HCT116 (cell line): ENCODE data around the gene TRIM14. TPM values are rescaled to one million over a fixed set of nuclear protein-coding genes. Genes with fewer than 3 reads are reported as not detected.

ENCODE experiments used
- ATAC-seq: fragments of 200-7000 bp; cut with Tn5 transposase; 2 replicates; pipeline ENCODE4 v1.9.1; 2020; ENCODE audit warnings: mild to moderate bottlenecking, moderate library complexity
- BruUV-seq: library from RNA; stranded (reverse); fragments of 400-500 nt; replicated peaks from 2 replicates; lab custom pipeline; 2021; lab: Mats Ljungman, UMichigan
- CTCF ChIA-PET: fragments of 300-600 bp; sonication (Branson Sonifier 250); formaldehyde crosslinking; loops from one replicate; lab custom pipeline; 2021; ENCODE audit warnings: antibody characterized with exemption; lab: Charles Lee
- POLR2A ChIA-PET: fragments of 300-600, 350-600 bp; sonication (Branson Sonifier 250); formaldehyde crosslinking; loops from one replicate; lab custom pipeline; 2021; ENCODE audit warnings: antibody characterized with exemption; lab: Charles Lee
- RAD21 ChIA-PET, 2 experiments: fragments of 300-600 bp; sonication (Branson Sonifier 250); formaldehyde crosslinking; loops; one replicate each; lab custom pipeline; 2023; ENCODE audit warnings: low total read pairs in 2 of 2; ENCODE audit not compliant: uncharacterized antibody in 2 of 2, unreplicated experiment in 2 of 2, low non-redundant PET in 1 of 2; lab: Charles Lee
- DNase-seq: peaks from one replicate; pipeline ENCODE4 v3.0.0-alpha.2; 2010; ENCODE audit warnings: low read depth, low spot score
- H2AFZ ChIP-seq: fragments of 200-600 bp; shearing (Covaris generic), sonication (generic); 2 replicates; pipeline ENCODE4 v1.6.1; 2017; ENCODE audit warnings: low read depth, mixed run types, mixed read lengths, antibody characterized with exemption, low read length; ENCODE audit not compliant: poor library complexity, severe bottlenecking
- H3K27ac ChIP-seq: 2 replicates; pipeline ENCODE4 v1.5.1; 2012; ENCODE audit warnings: low read depth, low read length
- H3K27me3 ChIP-seq: fragments of 200-600 bp; sonication (generic); 2 replicates; pipeline ENCODE4 v1.6.1; 2016; ENCODE audit warnings: mixed run types, low read length, mixed read lengths; ENCODE audit not compliant: insufficient read depth
- H3K36me3 ChIP-seq, 2 experiments: fragments of 200-500 bp in 1 of 2; fragments of 200-600 bp in 1 of 2; sonication (Bioruptor generic) in 1 of 2; sonication (generic) in 1 of 2; 2 replicates each; pipeline versions ENCODE4 v1.5.1 to v1.6.1; 2014 to 2016; ENCODE audit warnings: low read length in 2 of 2, inconsistent platforms in 1 of 2, mixed read lengths in 1 of 2, mixed run types in 1 of 2; ENCODE audit not compliant: insufficient read depth in 2 of 2, control insufficient read depth in 1 of 2
- H3K4me1 ChIP-seq, 2 experiments: fragments of 200-600 bp in 1 of 2; sonication (generic) in 1 of 2; 2 replicates each; pipeline versions ENCODE4 v1.5.1 to v1.6.1; 2012 to 2017; ENCODE audit warnings: low read length in 2 of 2, inconsistent platforms in 1 of 2, mild to moderate bottlenecking in 1 of 2, mixed read lengths in 1 of 2, mixed run types in 1 of 2, moderate library complexity in 1 of 2; ENCODE audit not compliant: insufficient read depth in 2 of 2, control insufficient read depth in 1 of 2
- H3K4me2 ChIP-seq: fragments of 200-600 bp; sonication (generic); 2 replicates; pipeline ENCODE4 v1.6.1; 2017; ENCODE audit warnings: mixed run types, low read length, mixed read lengths
- H3K4me3 ChIP-seq, 2 experiments: fragments of 200-600 bp in 1 of 2; sonication (generic) in 1 of 2; replicated peaks in 1 of 2; 2 replicates each; pipeline ENCODE4 v1.5.1; 2011 to 2016; ENCODE audit warnings: low read length in 2 of 2, control low read depth in 1 of 2, low read depth in 1 of 2, mild to moderate bottlenecking in 1 of 2, mixed read lengths in 1 of 2, mixed run types in 1 of 2
- H3K79me2 ChIP-seq: fragments of 200-600 bp; sonication (generic); 2 replicates; pipeline ENCODE4 v1.6.1; 2017; ENCODE audit warnings: mild to moderate bottlenecking, mixed run types, low read length, moderate library complexity, mixed read lengths; ENCODE audit not compliant: insufficient read depth
- H3K9ac ChIP-seq: fragments of 200-600 bp; sonication (generic); 2 replicates; pipeline ENCODE4 v1.6.1; 2016; ENCODE audit warnings: low read length, mixed read lengths
- H3K9me2 ChIP-seq: fragments of 200-600 bp; sonication (generic), shearing (Covaris generic); 2 replicates; pipeline ENCODE4 v1.6.1; 2017; ENCODE audit warnings: mixed run types, mild to moderate bottlenecking, moderate library complexity; ENCODE audit not compliant: insufficient read depth
- H3K9me3 ChIP-seq, 2 experiments: fragments of 200-500 bp in 1 of 2; fragments of 200-600 bp in 1 of 2; sonication (Bioruptor generic) in 1 of 2; sonication (generic) in 1 of 2; 2 replicates each; pipeline ENCODE4 v1.6.1; 2014 to 2017; ENCODE audit warnings: low read length in 2 of 2, mixed read lengths in 2 of 2, inconsistent platforms in 1 of 2, low read depth in 1 of 2, mild to moderate bottlenecking in 1 of 2, mixed run types in 1 of 2, moderate library complexity in 1 of 2; ENCODE audit not compliant: control insufficient read depth in 1 of 2, insufficient read depth in 1 of 2
- H4K20me1 ChIP-seq: fragments of 200-600 bp; sonication (generic), shearing (Covaris generic); 2 replicates; pipeline ENCODE4 v1.6.1; 2017; ENCODE audit warnings: mixed run types, mild to moderate bottlenecking, moderate library complexity; ENCODE audit not compliant: insufficient read depth
- ATF3 ChIP-seq: IDR thresholded peaks from 2 replicates; pipeline ENCODE4 v1.6.1; 2012
- CBX3 ChIP-seq: IDR thresholded peaks from 2 replicates; pipeline ENCODE4 v1.6.1; 2012; ENCODE audit warnings: low read depth
- CEBPB ChIP-seq: IDR thresholded peaks from 2 replicates; pipeline ENCODE4 v1.6.1; 2012; ENCODE audit warnings: low read depth
- CTCF ChIP-seq, 3 experiments: fragments of 200-600 bp in 1 of 3; sonication (generic) in 1 of 3; IDR thresholded peaks in 2 of 3; conservative IDR thresholded peaks in 1 of 3; 2 replicates each; pipeline ENCODE4 v1.5.1; 2012 to 2017; ENCODE audit warnings: low read depth in 2 of 3, low read length in 2 of 3, antibody characterized with exemption in 1 of 3, borderline replicate concordance in 1 of 3, control low read depth in 1 of 3, mild to moderate bottlenecking in 1 of 3, mixed read lengths in 1 of 3, mixed run types in 1 of 3, moderate library complexity in 1 of 3; ENCODE audit not compliant: insufficient read depth in 1 of 3
- EGR1 ChIP-seq: IDR thresholded peaks from 2 replicates; pipeline ENCODE4 v1.6.1; 2012; ENCODE audit warnings: low read depth
- EZH2 ChIP-seq: fragments of 200-600 bp; sonication (generic); IDR thresholded peaks from 2 replicates; pipeline ENCODE4 v1.6.1; 2017; ENCODE audit warnings: antibody characterized with exemption, mixed run types
- EZH2phosphoT487 ChIP-seq: fragments of 200-600 bp; IDR thresholded peaks from 2 replicates; pipeline ENCODE4 v1.6.1; 2018; ENCODE audit warnings: antibody characterized with exemption, borderline replicate concordance
- FOSL1 ChIP-seq: IDR thresholded peaks from 2 replicates; pipeline ENCODE4 v1.6.1; 2012; ENCODE audit warnings: low read depth
- MAX ChIP-seq: IDR thresholded peaks from 2 replicates; pipeline ENCODE4 v1.6.1; 2012
- POLR2AphosphoS5 ChIP-seq: IDR thresholded peaks from 2 replicates; pipeline ENCODE4 v1.6.1; 2011; ENCODE audit warnings: mild to moderate bottlenecking, low read depth, low read length, moderate library complexity
- REST ChIP-seq: IDR thresholded peaks from 2 replicates; pipeline ENCODE4 v1.6.1; 2012; ENCODE audit warnings: low read depth
- SIN3A ChIP-seq: IDR thresholded peaks from 2 replicates; pipeline ENCODE4 v1.6.1; 2012; ENCODE audit warnings: low read depth
- SP1 ChIP-seq: IDR thresholded peaks from 2 replicates; pipeline ENCODE4 v1.6.1; 2012; ENCODE audit warnings: low read depth
- SRF ChIP-seq: IDR thresholded peaks from 2 replicates; pipeline ENCODE4 v1.6.1; 2012; ENCODE audit warnings: low read depth
- TCF7L2 ChIP-seq: IDR thresholded peaks from 2 replicates; pipeline ENCODE4 v1.7.0; 2011; ENCODE audit warnings: borderline replicate concordance, inconsistent platforms; ENCODE audit not compliant: insufficient read depth, insufficient read length; ENCODE audit errors: extremely low read depth
- YY1 ChIP-seq: IDR thresholded peaks from 2 replicates; pipeline ENCODE4 v1.6.1; 2011; ENCODE audit warnings: low read length, low read depth, moderate library complexity, mild to moderate bottlenecking; ENCODE audit not compliant: insufficient replicate concordance; ENCODE audit errors: extremely low read depth
- ZBTB33 ChIP-seq: IDR thresholded peaks from 2 replicates; pipeline ENCODE4 v1.6.1; 2011; ENCODE audit warnings: mild to moderate bottlenecking, low read length, moderate library complexity; ENCODE audit not compliant: insufficient replicate concordance; ENCODE audit errors: extremely low read depth
- ZNF274 ChIP-seq: fragments of 200-500 bp; sonication (Bioruptor generic); IDR thresholded peaks from 2 replicates; pipeline ENCODE4 v1.6.1; 2014; ENCODE audit warnings: mild to moderate bottlenecking, low read depth, low read length, inconsistent platforms
- intact Hi-C: fragments of 100-400 bp; cut with micrococcal nuclease; formaldehyde crosslinking; loops from 2 replicates; pipeline ENCODE4 v1.10.0; 2022
- total RNA-seq: library from RNA; stranded (reverse); gene quantifications from one replicate; pipeline ENCODE4 v1.2.1, GENCODE V29; 2021; ENCODE audit not compliant: unreplicated experiment

Gene TRIM14
- total RNA-seq, 1 experiment from 2014 or later: 24.4 TPM

GRCh38 chr9:98121058-98121457 lies 2.0 kb upstream of the TRIM14 start:
- no peak overlapping the region for H2AFZ ChIP-seq
- TF ChIP-seq ZNF274 (no peak), FOSL1 (no peak), YY1 (no peak), POLR2AphosphoS5 (no peak), CBX3 (no peak), CEBPB (no peak), MAX (no peak), EZH2phosphoT487 (no peak), SIN3A (no peak), SRF (no peak), CTCF (IDR thresholded peaks at IDR 0.05 in 2 of 3, conservative IDR thresholded peaks at IDR 0.05 in 1 of 3; ENCODE audit: borderline replicate concordance in 1 of 3, insufficient read depth in 1 of 3, low read depth in 2 of 3, low read length in 2 of 3) (no peak), ATF3 (no peak), TCF7L2 (no peak), EZH2 (no peak), SP1 (no peak), ZBTB33 (no peak), EGR1 (no peak), REST (no peak)
- no peaks in the 10 kb centered on the region for H3K79me2 ChIP-seq
- H3K9me2 ChIP-seq: no peaks in the 10 kb centered on the region
- BruUV-seq: no TSS peak
- H3K9me3 ChIP-seq: no peaks in the 10 kb centered on the region
- ChIA-PET RAD21 (no interaction called here), POLR2A (no interaction called here), CTCF (interaction anchor here (1.4 kb wide), 1 partner anchor 142 kb away, joined by 3 read pairs; no protein-coding TSS in a partner anchor)
- no peak overlapping the region for H3K9ac ChIP-seq
- H3K4me3 ChIP-seq: no peak overlapping the region
- H3K36me3 ChIP-seq: no peaks in the 10 kb centered on the region
- H3K27ac ChIP-seq: no peak overlapping the region
- intact Hi-C loops: no loop called here
- H3K27me3 ChIP-seq: no peaks in the 10 kb centered on the region
- H4K20me1 ChIP-seq: no peaks in the 10 kb centered on the region
- DNase-seq (no peak), ATAC-seq (no peak)
- H3K4me1 ChIP-seq: peaks cover 8 to 33% of the 10 kb centered on the region in 2 experiments; a peak in 3 of 4 replicates
- H3K4me2 ChIP-seq: no peak overlapping the region
